ENCODE results near the gene LYZL4.

GRCh38 chr3:42434777-42435380 lies 24.5 kb upstream of the LYZL4 start:
- TF ChIP-seq CTCF (IDR thresholded peaks at IDR 0.05) (no peak), POLR2A (IDR thresholded peaks at IDR 0.05) (no peak)

All from thyroid gland (tissue), 4 donors.